Esophagus squamous epithelium (tissue), 5 donors: ENCODE data around the gene CPLX3. TPM values are rescaled to one million over a fixed set of nuclear protein-coding genes. Genes with fewer than 3 reads are reported as not detected.

ENCODE experiments used
- DNase-seq: peaks from one replicate; lab custom pipeline; 2025; lab: John Stamatoyannopoulos, UW
- H3K27ac ChIP-seq, 4 donors: fragments of 200-600 bp; sonication (generic); one replicate each; pipeline ENCODE4 v1.5.1; 2016 to 2019; ENCODE audit warnings: mild to moderate bottlenecking in 1 of 4
- H3K27me3 ChIP-seq, 4 donors: fragments of 200-600 bp; sonication (generic); 1 replicate in 3 of 4; 2 replicates in 1 of 4; pipeline versions ENCODE4 v1.5.1 to v1.6.0; 2017 to 2021; ENCODE audit warnings: antibody characterized with exemption in 1 of 4
- H3K36me3 ChIP-seq, 3 donors: fragments of 200-600 bp; sonication (generic); one replicate each; pipeline ENCODE4 v1.5.1; 2016 to 2019
- H3K4me1 ChIP-seq, 3 donors: fragments of 200-600 bp; sonication (generic); one replicate each; pipeline ENCODE4 v1.5.1; 2017 to 2019
- H3K4me3 ChIP-seq, 4 donors: fragments of 200-600 bp; sonication (generic); 1 replicate in 3 of 4; 2 replicates in 1 of 4; pipeline ENCODE4 v1.5.1; 2016 to 2019; ENCODE audit warnings: mild to moderate bottlenecking in 2 of 4, moderate library complexity in 1 of 4
- H3K9me3 ChIP-seq, 3 donors: fragments of 200-600 bp; sonication (generic); one replicate each; pipeline ENCODE4 v1.5.1; 2016 to 2019
- CTCF ChIP-seq, 6 experiments: fragments of 450-650 bp in 4 of 6; fragments of 200-600 bp in 2 of 6; sonication (generic) in 2 of 6; IDR thresholded peaks; one replicate each; pipeline ENCODE4 v1.5.1; 2016 to 2019; ENCODE audit warnings: antibody characterized with exemption in 6 of 6, mild to moderate bottlenecking in 4 of 6, moderate library complexity in 4 of 6
- POLR2A ChIP-seq, 4 donors: fragments of 450-650 bp; IDR thresholded peaks; one replicate each; pipeline ENCODE4 v1.6.1; 2017; ENCODE audit warnings: antibody characterized with exemption in 4 of 4, mild to moderate bottlenecking in 4 of 4, moderate library complexity in 3 of 4
- WGBS, 2 donors: methylation state at CpG; one replicate each; pipeline ENCODE4 v1.1.5; 2018; 5-methylcytosine and 5-hydroxymethylcytosine counted together
- intact Hi-C: fragments of 100-400 bp; cut with DNase I; formaldehyde crosslinking; loops from one replicate; pipeline ENCODE4 v1.15.0; 2022
- total RNA-seq, 4 donors: library from RNA; depleted of rRNA; stranded (reverse); fragments of >200 nt; gene quantifications; one replicate each; pipeline ENCODE4 v1.1.0, GENCODE V29; 2016
- donor health status: DM: yes; HTN: yes; CAD: no.

The CPLX3 gene
- total RNA-seq, 4 donors from 2014 or later = 0.11 TPM; not detected in 3

- whole genome bisulfite sequencing, 2 donors = 78 to 83% methylated on average over 4 of the region's 4 CpGs
- Histone ChIP-seq H3K4me3 (no peak overlapping the region), H3K27me3 (peaks cover 0 to 26% (median 0%) of the 10 kb centered on the region in 4 donors), H3K36me3 (no peaks in the 10 kb centered on the region), H3K4me1 (peaks cover 3 to 30% (median 11%) of the 10 kb centered on the region in 3 donors), H3K27ac (no peak overlapping the region), H3K9me3 (no peaks in the 10 kb centered on the region)
- DNase-seq = no peak
- TF ChIP-seq CTCF (IDR thresholded peaks at IDR 0.05) = no peak
- TF ChIP-seq POLR2A (IDR thresholded peaks at IDR 0.05) = no peak
- intact Hi-C loops = no loop called here
Observed at GRCh38 chr15:74822233-74822632, 4.2 kb upstream of the CPLX3 start.

GRCh38 chr15:74823324-74823723 lies 3.1 kb upstream of the CPLX3 start:
- Histone ChIP-seq H3K27ac (no peak overlapping the region), H3K36me3 (no peaks in the 10 kb centered on the region), H3K4me1 (peaks cover 0 to 19% (median 0%) of the 10 kb centered on the region in 3 donors), H3K27me3 (peaks cover 0 to 37% (median 2%) of the 10 kb centered on the region in 4 donors), H3K9me3 (no peaks in the 10 kb centered on the region), H3K4me3 (no peak overlapping the region)
- WGBS, 2 donors = 29 to 69% methylated on average over 1 to 6 of the region's 6 CpGs
- intact Hi-C loops = no loop called here
- no peak for DNase-seq
- no peak for TF ChIP-seq POLR2A (IDR thresholded peaks at IDR 0.05)
- no peak for TF ChIP-seq CTCF (IDR thresholded peaks at IDR 0.05)

GRCh38 chr15:74824976-74825375 lies 1.5 kb upstream of the CPLX3 start:
- intact Hi-C loops = no loop called here
- H3K27ac ChIP-seq = no peak overlapping the region
- DNase-seq = no peak
- H3K36me3 ChIP-seq = no peaks in the 10 kb centered on the region
- H3K4me1 ChIP-seq = peaks cover 0 to 9% (median 0%) of the 10 kb centered on the region in 3 donors
- no peak overlapping the region for H3K4me3 ChIP-seq
- no peak for TF ChIP-seq CTCF (IDR thresholded peaks at IDR 0.05)
- no peak for TF ChIP-seq POLR2A (IDR thresholded peaks at IDR 0.05)
- peaks cover 0 to 51% (median 2%) of the 10 kb centered on the region in 4 donors for H3K27me3 ChIP-seq
- WGBS, 2 donors = 64 to 73% methylated on average over 7 of the region's 7 CpGs
- no peaks in the 10 kb centered on the region for H3K9me3 ChIP-seq

- no peak overlapping the region for H3K27ac ChIP-seq
- H3K27me3 ChIP-seq = peaks cover 0 to 56% (median 2%) of the 10 kb centered on the region in 4 donors
- peaks cover 0 to 9% (median 0%) of the 10 kb centered on the region in 3 donors for H3K4me1 ChIP-seq
- H3K4me3 ChIP-seq = no peak overlapping the region
- no peaks in the 10 kb centered on the region for H3K9me3 ChIP-seq
- TF ChIP-seq CTCF (IDR thresholded peaks at IDR 0.05) = no peak
- TF ChIP-seq POLR2A (IDR thresholded peaks at IDR 0.05) = no peak
- no peaks in the 10 kb centered on the region for H3K36me3 ChIP-seq
- no peak for DNase-seq
- WGBS, 2 donors = 41 to 62% methylated on average over 6 to 7 of the region's 10 CpGs
- intact Hi-C loops = no loop called here
Observed at GRCh38 chr15:74825866-74826265, 561 bp upstream of the CPLX3 start.

- Histone ChIP-seq H3K4me1 (peaks cover 0 to 19% (median 0%) of the 10 kb centered on the region in 3 donors), H3K27ac (no peak overlapping the region), H3K4me3 (no peak overlapping the region), H3K27me3 (peaks cover 0 to 56% (median 2%) of the 10 kb centered on the region in 4 donors), H3K36me3 (no peaks in the 10 kb centered on the region), H3K9me3 (no peaks in the 10 kb centered on the region)
- TF ChIP-seq CTCF (IDR thresholded peaks at IDR 0.05) (no peak), POLR2A (IDR thresholded peaks at IDR 0.05) (no peak)
- 14 to 18% methylated on average over 8 to 11 of the region's 21 CpGs for WGBS, 2 donors
- intact Hi-C loops = no loop called here
- DNase-seq = no peak
Observed at GRCh38 chr15:74826921-74827320, 494 bp downstream of the CPLX3 start.
